H1 (cell line): Measurements from ENCODE around the gene IL6R. TPM values are rescaled to one million over a fixed set of nuclear protein-coding genes. Genes with fewer than 3 reads are reported as not detected.

ENCODE experiments used
- CTCF ChIA-PET: fragments of 300-600 bp; sonication (Branson Sonifier 250); formaldehyde crosslinking; loops from one replicate; lab custom pipeline; 2021; ENCODE audit not compliant: partially characterized antibody; lab: Charles Lee
- POLR2A ChIA-PET: fragments of 300-600 bp; sonication (Branson Sonifier 250); formaldehyde crosslinking; loops from one replicate; lab custom pipeline; 2021; ENCODE audit warnings: inconsistent platforms; ENCODE audit not compliant: partially characterized antibody; lab: Charles Lee
- DNase-seq, 2 experiments: peaks; one replicate each; pipeline versions ENCODE4 v3.0.0 to v3.0.0-alpha.2; 2010 to 2022; ENCODE audit warnings: low spot score in 2 of 2, low read depth in 1 of 2, mixed read lengths in 1 of 2
- FAIRE-seq: peaks from 2 replicates; lab custom pipeline; 2011; peaks lifted over from hg19 to GRCh38; lab: Jason Lieb, UNC
- H2AFZ ChIP-seq: 2 replicates; pipeline ENCODE4 v1.8.1; 2012; ENCODE audit warnings: low read length, inconsistent platforms
- H2AK5ac ChIP-seq: 2 replicates; pipeline ENCODE4 v1.6.1; 2013; ENCODE audit warnings: low read depth, low read length
- H2BK120ac ChIP-seq: replicated peaks from 2 replicates; pipeline ENCODE3; 2013; ENCODE audit warnings: low read depth, low read length, inconsistent platforms
- H2BK12ac ChIP-seq: 2 replicates; pipeline ENCODE4 v1.6.1; 2013; ENCODE audit warnings: low read depth, low read length
- H2BK15ac ChIP-seq: 2 replicates; pipeline ENCODE4 v1.6.1; 2013; ENCODE audit warnings: low read length
- H2BK20ac ChIP-seq: 2 replicates; pipeline ENCODE4 v1.6.1; 2013; ENCODE audit warnings: low read length
- H2BK5ac ChIP-seq: 2 replicates; pipeline ENCODE4 v1.6.1; 2013; ENCODE audit warnings: low read depth, low read length
- H3K14ac ChIP-seq: 2 replicates; pipeline ENCODE4 v1.6.1; 2013; ENCODE audit warnings: inconsistent platforms; ENCODE audit not compliant: insufficient read length
- H3K18ac ChIP-seq: 2 replicates; pipeline ENCODE4 v1.6.1; 2013; ENCODE audit warnings: low read length; ENCODE audit errors: extremely low read depth
- H3K23ac ChIP-seq: 2 replicates; pipeline ENCODE4 v1.6.1; 2013; ENCODE audit warnings: inconsistent platforms; ENCODE audit not compliant: insufficient read length
- H3K23me2 ChIP-seq: 2 replicates; pipeline ENCODE4 v1.6.1; 2013; ENCODE audit warnings: low read depth, low read length
- H3K27ac ChIP-seq: 2 replicates; pipeline ENCODE4 v1.6.1; 2011; ENCODE audit warnings: low read depth, low read length, inconsistent platforms
- H3K27me3 ChIP-seq, 4 experiments: replicated peaks in 1 of 4; 1 replicate in 1 of 4; 2 replicates in 3 of 4; pipeline versions ENCODE4 v1.6.1 to v1.8.1; 2011 to 2013; ENCODE audit warnings: low read length in 3 of 4, mild to moderate bottlenecking in 3 of 4, inconsistent platforms in 2 of 4, mixed read lengths in 2 of 4, moderate library complexity in 1 of 4; ENCODE audit not compliant: control insufficient read depth in 3 of 4, insufficient read depth in 3 of 4; ENCODE audit errors: extremely low read depth in 1 of 4
- H3K36me3 ChIP-seq, 4 experiments: 2 replicates each; pipeline versions ENCODE4 v1.6.1 to v1.8.1; 2011 to 2013; ENCODE audit warnings: mild to moderate bottlenecking in 4 of 4, low read length in 3 of 4, moderate library complexity in 2 of 4, control low read depth in 1 of 4, inconsistent platforms in 1 of 4; ENCODE audit not compliant: insufficient read depth in 4 of 4, control insufficient read depth in 2 of 4
- H3K4ac ChIP-seq: replicated peaks from 2 replicates; pipeline ENCODE3; 2013; ENCODE audit warnings: low read length, low read depth, mixed read lengths, inconsistent platforms; ENCODE audit not compliant: insufficient read length
- H3K4me1 ChIP-seq, 4 experiments: replicated peaks in 1 of 4; 1 replicate in 1 of 4; 2 replicates in 3 of 4; pipeline versions ENCODE4 v1.6.1 to v1.8.1; 2011 to 2013; ENCODE audit warnings: low read length in 3 of 4, inconsistent platforms in 2 of 4, mixed read lengths in 1 of 4; ENCODE audit not compliant: insufficient read depth in 4 of 4, control insufficient read depth in 3 of 4
- H3K4me2 ChIP-seq, 2 experiments: 2 replicates each; pipeline versions ENCODE4 v1.6.1 to v1.8.1; 2011 to 2013; ENCODE audit warnings: low read depth in 2 of 2, low read length in 2 of 2, control low read depth in 1 of 2, inconsistent platforms in 1 of 2, mild to moderate bottlenecking in 1 of 2; ENCODE audit not compliant: insufficient read depth in 1 of 2
- H3K4me3 ChIP-seq, 4 experiments: fragments of 200-600, 300-600 bp in 1 of 4; sonication (generic), shearing (Covaris generic), sonication (Bioruptor Twin) in 1 of 4; 2 replicates each; pipeline versions ENCODE4 v1.5.1 to v1.8.1; 2011 to 2016; ENCODE audit warnings: low read length in 4 of 4, low read depth in 3 of 4, control low read depth in 2 of 4, inconsistent platforms in 2 of 4, mild to moderate bottlenecking in 2 of 4, mixed read lengths in 1 of 4, moderate library complexity in 1 of 4; ENCODE audit not compliant: insufficient read depth in 2 of 4; ENCODE audit errors: extremely low read depth in 1 of 4
- H3K56ac ChIP-seq: replicated peaks from 2 replicates; pipeline ENCODE3; 2013; ENCODE audit warnings: low read depth, mild to moderate bottlenecking, mixed read lengths, low read length, inconsistent platforms; ENCODE audit not compliant: insufficient read length
- H3K79me1 ChIP-seq: 2 replicates; pipeline ENCODE4 v1.6.1; 2013; ENCODE audit warnings: low read depth, low read length, control low read depth
- H3K79me2 ChIP-seq, 2 experiments: 2 replicates each; pipeline versions ENCODE4 v1.6.1 to v1.8.1; 2012 to 2013; ENCODE audit warnings: low read length in 2 of 2, mild to moderate bottlenecking in 2 of 2, inconsistent platforms in 1 of 2; ENCODE audit not compliant: insufficient read depth in 2 of 2, control insufficient read depth in 1 of 2
- H3K9ac ChIP-seq, 4 experiments: replicated peaks in 1 of 4; 1 replicate in 1 of 4; 2 replicates in 3 of 4; pipeline versions ENCODE4 v1.6.1 to v1.8.1; 2011 to 2013; ENCODE audit warnings: low read depth in 3 of 4, low read length in 3 of 4, control low read depth in 2 of 4, mild to moderate bottlenecking in 2 of 4, moderate library complexity in 2 of 4, inconsistent platforms in 1 of 4; ENCODE audit errors: extremely low read depth in 1 of 4
- H3K9me3 ChIP-seq, 2 experiments: 2 replicates each; pipeline versions ENCODE4 v1.6.1 to v1.8.1; 2012 to 2013; ENCODE audit warnings: mild to moderate bottlenecking in 2 of 2, moderate library complexity in 2 of 2, control low read depth in 1 of 2, inconsistent platforms in 1 of 2, low read depth in 1 of 2, low read length in 1 of 2, mixed read lengths in 1 of 2; ENCODE audit not compliant: insufficient read depth in 2 of 2
- H4K20me1 ChIP-seq, 2 experiments: replicated peaks in 1 of 2; 2 replicates each; pipeline versions ENCODE3 to v1.8.1; 2011 to 2013; ENCODE audit warnings: inconsistent platforms in 2 of 2, low read length in 2 of 2, mild to moderate bottlenecking in 1 of 2; ENCODE audit not compliant: insufficient read depth in 2 of 2, control insufficient read depth in 1 of 2
- H4K5ac ChIP-seq: 2 replicates; pipeline ENCODE4 v1.6.1; 2013; ENCODE audit warnings: low read length, low read depth, mixed read lengths, inconsistent platforms; ENCODE audit not compliant: insufficient read length
- H4K8ac ChIP-seq: 2 replicates; pipeline ENCODE4 v1.8.0; 2013; ENCODE audit warnings: mild to moderate bottlenecking, moderate library complexity, low read length, inconsistent platforms; ENCODE audit not compliant: insufficient read depth; ENCODE audit errors: extremely low read depth
- H4K91ac ChIP-seq: replicated peaks from 2 replicates; pipeline ENCODE3; 2013; ENCODE audit warnings: low read length, mixed read lengths, inconsistent platforms; ENCODE audit not compliant: insufficient read length
- MAFK ChIP-seq: IDR thresholded peaks from 2 replicates; pipeline ENCODE4 v1.6.1; 2012; ENCODE audit warnings: low read depth, mild to moderate bottlenecking, improper control_type of control experiment, low read length
- SP4 ChIP-seq: IDR thresholded peaks from 2 replicates; pipeline ENCODE4 v1.6.1; 2012; ENCODE audit warnings: low read length, inconsistent platforms
- TAF7 ChIP-seq: optimal IDR thresholded peaks from 2 replicates; pipeline ENCODE3; 2011; ENCODE audit warnings: low read depth, mild to moderate bottlenecking, inconsistent platforms, low read length, moderate library complexity, borderline replicate concordance
- WGBS, 2 experiments: shearing (Covaris generic) in 1 of 2; methylation state at CpG; one replicate each; pipeline versions ENCODE4 v1.1.6 to v1.1.7; 2013 to 2015; ENCODE audit warnings: low lambda C conversion rate in 2 of 2, mixed read lengths in 2 of 2, inconsistent platforms in 1 of 2, low coverage in 1 of 2, missing lambda C conversion rate in 1 of 2; ENCODE audit not compliant: insufficient replicate concordance in 2 of 2, insufficient coverage in 1 of 2, insufficient read length in 1 of 2; ENCODE audit errors: extremely low coverage in 1 of 2, missing lambda C conversion rate in 1 of 2; 5-methylcytosine and 5-hydroxymethylcytosine counted together
- polyA plus RNA-seq, 7 experiments: library from polyadenylated mRNA; depleted of rRNA in 3 of 7; stranded (reverse) in 5 of 7; unstranded in 2 of 7; fragments of >200 nt in 5 of 7; fragments of 200-250 nt in 2 of 7; gene quantifications; 1 replicate in 5 of 7; 2 replicates in 1 of 7; 4 replicates in 1 of 7; pipeline versions ENCODE4 v1.2.1 to v1.2.3, GENCODE V29; 2011 to 2013; ENCODE audit warnings: missing spikeins in 2 of 7, mixed read lengths in 2 of 7
- total RNA-seq: library from RNA; stranded (reverse); fragmentation: NEBNext Ultra II Directional; extraction: Animal tissue kit (Norgen Biotek cat#: 25700); gene quantifications from 2 replicates; pipeline ENCODE4 v1.2.1, GENCODE V29; 2021

The IL6R gene
- total and polyA plus RNA-seq, 2 of the 8 experiments (the other 6 are each of a cell fraction or from before 2014, with no cell fraction given): 2.3 to 3.0 TPM

DNA sequence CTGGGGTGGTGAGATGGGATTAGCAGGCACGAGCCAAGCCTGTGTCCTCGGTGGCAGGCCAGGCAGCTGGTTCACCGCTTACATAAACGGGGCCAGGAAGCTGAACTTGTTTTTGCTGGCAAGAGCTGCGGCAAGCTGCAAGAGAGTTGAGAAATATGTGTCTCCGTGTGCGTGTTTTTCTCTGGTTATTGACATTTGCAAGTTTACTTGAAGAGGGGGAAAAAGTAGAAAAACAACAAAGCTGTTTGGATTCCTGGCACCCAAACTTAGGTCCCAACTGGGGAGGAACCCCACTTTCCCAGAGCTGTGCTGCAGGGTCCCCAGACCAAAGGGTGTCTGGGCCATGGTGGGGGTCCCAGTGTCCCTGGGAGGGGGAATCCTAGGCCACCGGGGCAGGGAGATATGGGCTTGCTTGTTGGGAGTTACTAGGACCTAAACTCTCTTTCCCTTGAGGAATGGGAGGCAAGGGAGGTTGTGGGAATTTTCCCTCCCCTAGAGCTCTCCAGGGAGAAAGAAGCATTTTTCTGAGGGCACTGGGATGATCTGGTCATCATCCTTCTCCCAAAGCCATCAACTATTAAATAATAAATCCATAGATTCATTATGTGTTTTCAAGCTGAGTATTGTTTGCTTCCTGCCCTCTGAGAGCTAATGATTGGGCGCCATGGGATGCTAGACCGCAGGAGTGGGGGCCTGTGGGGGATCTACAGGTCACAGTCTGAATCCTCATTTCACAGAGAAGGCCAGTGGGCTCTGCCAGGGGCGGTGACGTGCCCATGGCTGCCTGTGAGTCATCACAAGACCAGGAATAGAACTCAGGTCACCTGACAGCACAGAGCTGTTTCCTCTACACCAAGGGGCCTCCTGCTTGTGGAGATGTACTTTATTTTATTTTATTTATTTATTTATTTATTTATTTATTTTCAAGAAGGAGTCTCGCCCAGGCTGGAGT, 14.8 kb downstream of the IL6R start:
- no peak overlapping the region for H3K9ac ChIP-seq
- H3K23me2 ChIP-seq: no peaks in the 10 kb centered on the region
- no peak overlapping the region for H4K5ac ChIP-seq
- no peak overlapping the region for H2BK20ac ChIP-seq
- no peak overlapping the region for H3K4ac ChIP-seq
- H2AFZ ChIP-seq: no peak overlapping the region
- no peak overlapping the region for H2BK5ac ChIP-seq
- no peak overlapping the region for H3K27ac ChIP-seq
- WGBS, 2 experiments: 89% methylated on average over 13 of the region's 13 CpGs; no CpG with 5 or more reads in 1 of the 2 experiments
- no peaks in the 10 kb centered on the region for H3K27me3 ChIP-seq
- no peak overlapping the region for H2BK12ac ChIP-seq
- no peak overlapping the region for H3K23ac ChIP-seq
- no peaks in the 10 kb centered on the region for H3K79me2 ChIP-seq
- no peaks in the 10 kb centered on the region for H3K36me3 ChIP-seq
- no peak overlapping the region for H3K18ac ChIP-seq
- no peak overlapping the region for H4K8ac ChIP-seq
- TF ChIP-seq TAF7: no peak
- TF ChIP-seq SP4: no peak
- no peak for TF ChIP-seq MAFK
- TF ChIP-seq, all 59 proteins: peak for 0
- ChIA-PET CTCF (interaction anchor here (0.8 to 2.5 kb wide), 8 partner anchors 9 to 85 kb away, joined by 3 to 13 read pairs (median 5); no protein-coding TSS in a partner anchor), POLR2A (interaction anchor here (1.1 to 1.2 kb wide), 2 partner anchors 10 to 155 kb away, joined by 3 read pairs; no protein-coding TSS in a partner anchor)
- no peak overlapping the region for H3K4me3 ChIP-seq
- no peak overlapping the region for H4K91ac ChIP-seq
- H3K9me3 ChIP-seq: no peaks in the 10 kb centered on the region
- no peak overlapping the region for H2BK15ac ChIP-seq
- no peaks in the 10 kb centered on the region for H3K79me1 ChIP-seq
- no peak overlapping the region for H3K14ac ChIP-seq
- H4K20me1 ChIP-seq: no peaks in the 10 kb centered on the region
- H3K4me1 ChIP-seq: peaks cover 0 to 7% (median 1%) of the 10 kb centered on the region in 4 experiments; a peak in 3 of 7 replicates
- DNase-seq (no peak), FAIRE-seq (no peak)
- no peak overlapping the region for H2BK120ac ChIP-seq
- no peak overlapping the region for H3K4me2 ChIP-seq
- no peak overlapping the region for H2AK5ac ChIP-seq
- no peak overlapping the region for H3K56ac ChIP-seq
